Neural cell (in vitro differentiated cells): Measurements from ENCODE around the gene VAV3.

Source experiments
- CTCF ChIP-seq: fragments of 450-650 bp; IDR thresholded peaks from 2 replicates; pipeline ENCODE4 v1.5.1; 2014; ENCODE audit warnings: antibody characterized with exemption, mild to moderate bottlenecking, moderate library complexity; ENCODE audit not compliant: poor library complexity, severe bottlenecking
- EP300 ChIP-seq: fragments of 450-650 bp; conservative IDR thresholded peaks from 2 replicates; pipeline ENCODE4 v1.6.1; 2014; ENCODE audit warnings: antibody characterized with exemption, mild to moderate bottlenecking, moderate library complexity; ENCODE audit not compliant: poor library complexity, severe bottlenecking
- EZH2 ChIP-seq: fragments of 200-600, 300-800 bp; shearing (Covaris generic), sonication (generic); IDR thresholded peaks from 2 replicates; pipeline ENCODE4 v1.6.1; 2014; ENCODE audit warnings: antibody characterized with exemption, low read length, borderline replicate concordance, mild to moderate bottlenecking; ENCODE audit not compliant: insufficient read depth, poor library complexity, severe bottlenecking
- MXI1 ChIP-seq: fragments of 450-650 bp; conservative IDR thresholded peaks from 2 replicates; pipeline ENCODE4 v1.6.1; 2014; ENCODE audit warnings: antibody characterized with exemption, mild to moderate bottlenecking; ENCODE audit not compliant: poor library complexity, severe bottlenecking
- POLR2AphosphoS5 ChIP-seq: IDR thresholded peaks from 2 replicates; pipeline ENCODE4 v1.6.1; 2012
- RAD21 ChIP-seq: fragments of 450-650 bp; conservative IDR thresholded peaks from 2 replicates; pipeline ENCODE4 v1.6.1; 2014; ENCODE audit warnings: antibody characterized with exemption, mild to moderate bottlenecking, moderate library complexity
- REST ChIP-seq: IDR thresholded peaks from 2 replicates; pipeline ENCODE4 v1.6.1; 2012; ENCODE audit warnings: borderline replicate concordance
- SMC3 ChIP-seq: fragments of 450-650 bp; conservative IDR thresholded peaks from 2 replicates; pipeline ENCODE4 v1.6.1; 2014; ENCODE audit warnings: antibody characterized with exemption, mild to moderate bottlenecking, moderate library complexity; ENCODE audit not compliant: poor library complexity
- TAF1 ChIP-seq: IDR thresholded peaks from 2 replicates; pipeline ENCODE4 v1.6.1; 2012; ENCODE audit warnings: low read depth

- TF ChIP-seq CTCF (no peak), EZH2 (no peak), MXI1 (no peak), TAF1 (no peak), POLR2AphosphoS5 (peak; percentile 9), RAD21 (no peak), SMC3 (no peak), REST (no peak), EP300 (no peak)
Measured at GRCh38 chr1:107964336-107965109, 457 bp downstream of the VAV3 start.
